HEK293 (cell line): ENCODE results near the gene PTPN18.

Experiments used
- GLIS1 ChIP-seq: fragments of 450-650 bp; formaldehyde crosslinking; IDR thresholded peaks from 2 replicates; pipeline ENCODE4 v1.5.1; 2016; ENCODE audit warnings: missing biosample characterization, missing genetic modification characterization
- HOXA7 ChIP-seq: sonication (generic); formaldehyde crosslinking; IDR thresholded peaks from 2 replicates; pipeline ENCODE4 v1.8.1; 2022; ENCODE audit warnings: missing genetic modification reagents, borderline replicate concordance
- HOXD13 ChIP-seq: sonication (generic); formaldehyde crosslinking; IDR thresholded peaks from 2 replicates; pipeline ENCODE4 v1.8.0; 2022; ENCODE audit warnings: missing genetic modification reagents, borderline replicate concordance
- MZF1 ChIP-seq: fragments of 450-650 bp; formaldehyde crosslinking; IDR thresholded peaks from 2 replicates; pipeline ENCODE4 v1.5.1; 2017; ENCODE audit warnings: missing biosample characterization, missing genetic modification characterization, borderline replicate concordance
- RBAK ChIP-seq: fragments of 450-650 bp; formaldehyde crosslinking; IDR thresholded peaks from 2 replicates; pipeline ENCODE4 v1.5.1; 2016; ENCODE audit warnings: missing biosample characterization, missing genetic modification characterization
- SETDB1 ChIP-seq: IDR thresholded peaks from one replicate; pipeline ENCODE4 v1.6.1; 2017; ENCODE audit warnings: mild to moderate bottlenecking, low read length, moderate library complexity, mixed read lengths; ENCODE audit not compliant: insufficient read length
- ZBTB17 ChIP-seq: fragments of 450-650 bp; formaldehyde crosslinking; IDR thresholded peaks from 2 replicates; pipeline ENCODE4 v1.5.1; 2016; ENCODE audit warnings: missing biosample characterization, missing genetic modification characterization
- ZFP41 ChIP-seq: fragments of 450-650 bp; formaldehyde crosslinking; IDR thresholded peaks from 2 replicates; pipeline ENCODE4 v1.5.1; 2016; ENCODE audit warnings: missing biosample characterization, missing genetic modification characterization, borderline replicate concordance
- ZNF16 ChIP-seq: fragments of 450-650 bp; formaldehyde crosslinking; IDR thresholded peaks from 2 replicates; pipeline ENCODE4 v1.5.1; 2016; ENCODE audit warnings: low read depth, missing biosample characterization, missing genetic modification characterization
- ZNF239 ChIP-seq: fragments of 450-650 bp; formaldehyde crosslinking; IDR thresholded peaks from 2 replicates; pipeline ENCODE4 v1.5.1; 2016; ENCODE audit warnings: missing biosample characterization, missing genetic modification characterization
- ZNF391 ChIP-seq: fragments of 450-650 bp; formaldehyde crosslinking; IDR thresholded peaks from 2 replicates; pipeline ENCODE4 v1.5.1; 2016; ENCODE audit warnings: low read depth, missing biosample characterization, missing genetic modification characterization, borderline replicate concordance
- ZNF404 ChIP-seq: fragments of 450-650 bp; formaldehyde crosslinking; IDR thresholded peaks from 2 replicates; pipeline ENCODE4 v1.5.1; 2017; ENCODE audit warnings: missing biosample characterization, missing genetic modification characterization
- ZNF433 ChIP-seq: fragments of 450-650 bp; formaldehyde crosslinking; IDR thresholded peaks from 2 replicates; pipeline ENCODE4 v1.5.1; 2016; ENCODE audit warnings: missing biosample characterization, missing genetic modification characterization, low read depth
- ZNF48 ChIP-seq: fragments of 450-650 bp; formaldehyde crosslinking; IDR thresholded peaks from 2 replicates; pipeline ENCODE4 v1.5.1; 2016; ENCODE audit warnings: missing biosample characterization, missing genetic modification characterization
- ZNF510 ChIP-seq: fragments of 450-650 bp; formaldehyde crosslinking; IDR thresholded peaks from 2 replicates; pipeline ENCODE4 v1.5.1; 2018; ENCODE audit warnings: mild to moderate bottlenecking, missing genetic modification characterization, missing biosample characterization; ENCODE audit not compliant: insufficient replicate concordance
- ZNF549 ChIP-seq: fragments of 450-650 bp; IDR thresholded peaks from 2 replicates; pipeline ENCODE4 v1.5.1; 2018; ENCODE audit warnings: missing biosample characterization, missing genetic modification characterization, mild to moderate bottlenecking, inconsistent platforms, moderate library complexity
- ZNF623 ChIP-seq: fragments of 450-650 bp; formaldehyde crosslinking; IDR thresholded peaks from 2 replicates; pipeline ENCODE4 v1.5.1; 2016; ENCODE audit warnings: missing biosample characterization, missing genetic modification characterization
- ZNF626 ChIP-seq: fragments of 450-650 bp; sonication (Bioruptor Pico); formaldehyde crosslinking; IDR thresholded peaks from 2 replicates; pipeline ENCODE4 v1.5.1; 2018; ENCODE audit warnings: missing biosample characterization, missing genetic modification characterization, inconsistent platforms
- ZNF658 ChIP-seq: fragments of 450-650 bp; formaldehyde crosslinking; IDR thresholded peaks from 2 replicates; pipeline ENCODE4; 2016; ENCODE audit warnings: missing biosample characterization, missing genetic modification characterization
- ZNF747 ChIP-seq: fragments of 450-650 bp; formaldehyde crosslinking; IDR thresholded peaks from 2 replicates; pipeline ENCODE4 v1.5.1; 2016; ENCODE audit warnings: missing biosample characterization, missing genetic modification characterization
- ZNF768 ChIP-seq: fragments of 450-650 bp; formaldehyde crosslinking; IDR thresholded peaks from 2 replicates; pipeline ENCODE4 v1.5.1; 2018; ENCODE audit warnings: missing biosample characterization, mild to moderate bottlenecking, missing genetic modification characterization
- TF ChIP-seq, protein P1 (sequence below): IDR thresholded peaks from 2 replicates; pipeline ENCODE4 v1.6.1; 2011; ENCODE audit warnings: mild to moderate bottlenecking, low read depth, low read length, borderline replicate concordance
- TF ChIP-seq, protein P2 (sequence below): fragments of 450-650 bp; formaldehyde crosslinking; IDR thresholded peaks from 2 replicates; pipeline ENCODE4 v1.5.1; 2016; ENCODE audit warnings: missing biosample characterization, missing genetic modification characterization
- TF ChIP-seq, protein P3 (sequence below): fragments of 450-650 bp; formaldehyde crosslinking; IDR thresholded peaks from 2 replicates; pipeline ENCODE4 v1.5.1; 2016; ENCODE audit warnings: missing biosample characterization, missing genetic modification characterization
- TF ChIP-seq, protein P4 (sequence below): fragments of 450-650 bp; formaldehyde crosslinking; IDR thresholded peaks from 2 replicates; pipeline ENCODE4 v1.5.1; 2017; ENCODE audit warnings: missing biosample characterization, missing genetic modification characterization
- TF ChIP-seq, protein P5 (sequence below): fragments of 450-650 bp; formaldehyde crosslinking; IDR thresholded peaks from 2 replicates; pipeline ENCODE4 v1.5.1; 2016; ENCODE audit warnings: missing biosample characterization, missing genetic modification characterization
- TF ChIP-seq, protein P6 (sequence below): fragments of 450-650 bp; formaldehyde crosslinking; IDR thresholded peaks from 2 replicates; pipeline ENCODE4; 2016; ENCODE audit warnings: missing biosample characterization, missing genetic modification characterization
- TF ChIP-seq, protein P7 (sequence below): fragments of 450-650 bp; formaldehyde crosslinking; IDR thresholded peaks from 2 replicates; pipeline ENCODE4 v1.5.1; 2016; ENCODE audit warnings: missing biosample characterization, missing genetic modification characterization

The PTPN18 gene

DNA sequence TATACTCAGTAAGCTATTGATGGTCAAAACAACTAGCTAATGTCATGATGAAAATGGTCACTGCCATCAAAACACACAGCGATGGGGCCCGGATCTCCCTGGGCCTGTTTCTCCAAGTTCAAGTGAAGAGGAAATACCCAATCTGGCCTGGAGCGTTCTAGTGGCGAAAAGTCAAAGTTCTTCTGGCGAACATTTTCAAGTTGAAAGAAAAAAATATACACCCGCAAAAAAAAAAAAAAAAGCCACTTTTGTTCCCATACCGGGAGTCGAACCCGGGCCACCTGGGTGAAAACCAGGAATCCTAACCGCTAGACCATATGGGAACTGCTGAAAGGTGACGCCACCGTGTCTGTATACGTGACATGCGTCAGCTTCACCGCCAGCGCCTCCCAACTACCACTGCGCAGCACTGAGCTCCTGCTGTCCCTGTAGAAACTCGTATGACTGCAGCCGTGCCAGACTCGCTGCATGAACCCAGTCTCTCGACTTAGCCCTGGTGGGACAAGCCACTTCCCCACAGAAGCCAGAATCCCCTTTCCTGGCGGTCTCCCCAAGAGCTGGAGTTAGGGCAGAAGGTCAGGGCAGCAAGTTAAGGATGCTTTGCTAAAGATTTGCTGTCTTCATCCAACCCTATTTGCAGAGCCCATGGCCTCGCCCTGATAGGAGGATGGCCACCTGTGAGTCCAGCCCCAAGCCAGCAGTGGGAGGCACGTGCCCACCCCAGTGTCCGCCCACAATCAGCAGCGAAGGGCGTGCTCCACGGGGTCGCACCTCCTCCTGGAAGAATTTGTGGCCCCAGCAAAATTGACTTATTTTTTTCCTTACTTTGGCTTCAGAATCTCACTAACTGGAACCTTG, 18.8 kb upstream of the PTPN18 start (continued):
- TF ChIP-seq GLIS1 (tag by site-specific recombination) (no peak), ZFP41 (no peak), ZNF510 (tag by site-specific recombination) (no peak), HOXD13 (CRISPR knock-in tag) (no peak), SETDB1 (no peak), HOXA7 (CRISPR knock-in tag) (no peak), ZNF747 (tag by site-specific recombination) (no peak), ZNF433 (tag by site-specific recombination) (no peak), ZNF768 (tag by site-specific recombination) (no peak), ZNF48 (tag by site-specific recombination) (no peak), ZNF549 (tag by site-specific recombination) (no peak), ZNF623 (tag by site-specific recombination) (no peak), ZNF391 (tag by site-specific recombination) (peak; percentile 47; the same call in 1 of the 2 replicates), ZNF404 (tag by site-specific recombination) (no peak), ZBTB17 (0 out of 2 replicates have a peak, but pooled peaks have one; percentile 36), ZNF16 (tag by site-specific recombination) (no peak), RBAK (tag by site-specific recombination) (no peak), ZNF658 (no peak), MZF1 (peak; percentile 75; the same call in 1 of the 2 replicates), ZNF239 (no peak), ZNF626 (tag by site-specific recombination) (no peak)
- TF ChIP-seq, protein P1, sequence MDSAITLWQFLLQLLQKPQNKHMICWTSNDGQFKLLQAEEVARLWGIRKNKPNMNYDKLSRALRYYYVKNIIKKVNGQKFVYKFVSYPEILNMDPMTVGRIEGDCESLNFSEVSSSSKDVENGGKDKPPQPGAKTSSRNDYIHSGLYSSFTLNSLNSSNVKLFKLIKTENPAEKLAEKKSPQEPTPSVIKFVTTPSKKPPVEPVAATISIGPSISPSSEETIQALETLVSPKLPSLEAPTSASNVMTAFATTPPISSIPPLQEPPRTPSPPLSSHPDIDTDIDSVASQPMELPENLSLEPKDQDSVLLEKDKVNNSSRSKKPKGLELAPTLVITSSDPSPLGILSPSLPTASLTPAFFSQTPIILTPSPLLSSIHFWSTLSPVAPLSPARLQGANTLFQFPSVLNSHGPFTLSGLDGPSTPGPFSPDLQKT: no peak
- TF ChIP-seq, protein P2, sequence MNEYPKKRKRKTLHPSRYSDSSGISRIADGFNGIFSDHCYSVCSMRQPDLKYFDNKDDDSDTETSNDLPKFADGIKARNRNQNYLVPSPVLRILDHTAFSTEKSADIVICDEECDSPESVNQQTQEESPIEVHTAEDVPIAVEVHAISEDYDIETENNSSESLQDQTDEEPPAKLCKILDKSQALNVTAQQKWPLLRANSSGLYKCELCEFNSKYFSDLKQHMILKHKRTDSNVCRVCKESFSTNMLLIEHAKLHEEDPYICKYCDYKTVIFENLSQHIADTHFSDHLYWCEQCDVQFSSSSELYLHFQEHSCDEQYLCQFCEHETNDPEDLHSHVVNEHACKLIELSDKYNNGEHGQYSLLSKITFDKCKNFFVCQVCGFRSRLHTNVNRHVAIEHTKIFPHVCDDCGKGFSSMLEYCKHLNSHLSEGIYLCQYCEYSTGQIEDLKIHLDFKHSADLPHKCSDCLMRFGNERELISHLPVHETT (tag by site-specific recombination): peak; percentile 72; the same call in 1 of the 2 replicates
- TF ChIP-seq, protein P3, sequence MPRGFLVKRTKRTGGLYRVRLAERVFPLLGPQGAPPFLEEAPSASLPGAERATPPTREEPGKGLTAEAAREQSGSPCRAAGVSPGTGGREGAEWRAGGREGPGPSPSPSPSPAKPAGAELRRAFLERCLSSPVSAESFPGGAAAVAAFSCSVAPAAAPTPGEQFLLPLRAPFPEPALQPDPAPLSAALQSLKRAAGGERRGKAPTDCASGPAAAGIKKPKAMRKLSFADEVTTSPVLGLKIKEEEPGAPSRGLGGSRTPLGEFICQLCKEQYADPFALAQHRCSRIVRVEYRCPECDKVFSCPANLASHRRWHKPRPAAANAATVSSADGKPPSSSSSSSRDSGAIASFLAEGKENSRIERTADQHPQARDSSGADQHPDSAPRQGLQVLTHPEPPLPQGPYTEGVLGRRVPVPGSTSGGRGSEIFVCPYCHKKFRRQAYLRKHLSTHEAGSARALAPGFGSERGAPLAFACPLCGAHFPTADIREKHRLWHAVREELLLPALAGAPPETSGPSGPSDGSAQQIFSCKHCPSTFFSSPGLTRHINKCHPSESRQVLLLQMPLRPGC: no peak
- TF ChIP-seq, protein P4, sequence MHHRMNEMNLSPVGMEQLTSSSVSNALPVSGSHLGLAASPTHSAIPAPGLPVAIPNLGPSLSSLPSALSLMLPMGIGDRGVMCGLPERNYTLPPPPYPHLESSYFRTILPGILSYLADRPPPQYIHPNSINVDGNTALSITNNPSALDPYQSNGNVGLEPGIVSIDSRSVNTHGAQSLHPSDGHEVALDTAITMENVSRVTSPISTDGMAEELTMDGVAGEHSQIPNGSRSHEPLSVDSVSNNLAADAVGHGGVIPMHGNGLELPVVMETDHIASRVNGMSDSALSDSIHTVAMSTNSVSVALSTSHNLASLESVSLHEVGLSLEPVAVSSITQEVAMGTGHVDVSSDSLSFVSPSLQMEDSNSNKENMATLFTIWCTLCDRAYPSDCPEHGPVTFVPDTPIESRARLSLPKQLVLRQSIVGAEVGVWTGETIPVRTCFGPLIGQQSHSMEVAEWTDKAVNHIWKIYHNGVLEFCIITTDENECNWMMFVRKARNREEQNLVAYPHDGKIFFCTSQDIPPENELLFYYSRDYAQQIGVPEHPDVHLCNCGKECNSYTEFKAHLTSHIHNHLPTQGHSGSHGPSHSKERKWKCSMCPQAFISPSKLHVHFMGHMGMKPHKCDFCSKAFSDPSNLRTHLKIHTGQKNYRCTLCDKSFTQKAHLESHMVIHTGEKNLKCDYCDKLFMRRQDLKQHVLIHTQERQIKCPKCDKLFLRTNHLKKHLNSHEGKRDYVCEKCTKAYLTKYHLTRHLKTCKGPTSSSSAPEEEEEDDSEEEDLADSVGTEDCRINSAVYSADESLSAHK (tag by site-specific recombination): peak; percentile 19; the same call in 1 of the 2 replicates
- TF ChIP-seq, protein P5, sequence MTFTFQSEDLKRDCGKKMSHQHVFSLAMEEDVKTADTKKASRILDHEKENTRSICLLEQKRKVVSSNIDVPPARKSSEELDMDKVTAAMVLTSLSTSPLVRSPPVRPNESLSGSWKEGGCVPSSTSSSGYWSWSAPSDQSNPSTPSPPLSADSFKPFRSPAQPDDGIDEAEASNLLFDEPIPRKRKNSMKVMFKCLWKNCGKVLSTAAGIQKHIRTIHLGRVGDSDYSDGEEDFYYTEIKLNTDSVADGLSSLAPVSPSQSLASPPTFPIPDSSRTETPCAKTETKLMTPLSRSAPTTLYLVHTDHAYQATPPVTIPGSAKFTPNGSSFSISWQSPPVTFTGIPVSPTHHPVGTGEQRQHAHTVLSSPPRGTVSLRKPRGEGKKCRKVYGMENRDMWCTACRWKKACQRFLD (tag by site-specific recombination): no peak
- TF ChIP-seq, protein P6, sequence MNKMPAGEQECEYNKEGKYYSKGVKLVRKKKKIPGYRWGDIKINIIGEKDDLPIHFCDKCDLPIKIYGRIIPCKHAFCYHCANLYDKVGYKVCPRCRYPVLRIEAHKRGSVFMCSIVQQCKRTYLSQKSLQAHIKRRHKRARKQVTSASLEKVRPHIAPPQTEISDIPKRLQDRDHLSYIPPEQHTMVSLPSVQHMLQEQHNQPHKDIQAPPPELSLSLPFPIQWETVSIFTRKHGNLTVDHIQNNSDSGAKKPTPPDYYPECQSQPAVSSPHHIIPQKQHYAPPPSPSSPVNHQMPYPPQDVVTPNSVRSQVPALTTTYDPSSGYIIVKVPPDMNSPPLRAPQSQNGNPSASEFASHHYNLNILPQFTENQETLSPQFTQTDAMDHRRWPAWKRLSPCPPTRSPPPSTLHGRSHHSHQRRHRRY (tag by site-specific recombination): no peak
- TF ChIP-seq, protein P7, sequence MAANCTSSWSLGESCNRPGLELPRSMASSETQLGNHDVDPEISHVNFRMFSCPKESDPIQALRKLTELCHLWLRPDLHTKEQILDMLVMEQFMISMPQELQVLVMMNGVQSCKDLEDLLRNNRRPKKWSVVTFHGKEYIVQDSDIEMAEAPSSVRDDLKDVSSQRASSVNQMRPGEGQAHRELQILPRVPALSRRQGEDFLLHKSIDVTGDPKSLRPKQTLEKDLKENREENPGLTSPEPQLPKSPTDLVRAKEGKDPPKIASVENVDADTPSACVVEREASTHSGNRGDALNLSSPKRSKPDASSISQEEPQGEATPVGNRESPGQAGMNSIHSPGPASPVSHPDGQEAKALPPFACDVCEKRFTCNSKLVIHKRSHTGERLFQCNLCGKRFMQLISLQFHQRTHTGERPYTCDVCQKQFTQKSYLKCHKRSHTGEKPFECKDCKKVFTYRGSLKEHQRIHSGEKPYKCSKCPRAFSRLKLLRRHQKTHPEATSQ (tag by site-specific recombination): no peak
